GM12891 (cell line): ENCODE measurements around the gene CNR2.

ENCODE experiments used
- DNase-seq: peaks from one replicate; pipeline ENCODE4 v3.0.0; 2011; ENCODE audit warnings: low spot score; ENCODE audit not compliant: insufficient read length
- FAIRE-seq: peaks from 2 replicates; lab custom pipeline; 2011; peaks lifted over from hg19 to GRCh38; lab: Jason Lieb, UNC
- PAX5 ChIP-seq: IDR thresholded peaks from 2 replicates; pipeline ENCODE4 v1.6.1; 2011; ENCODE audit warnings: low read length, moderate library complexity, mild to moderate bottlenecking; ENCODE audit not compliant: insufficient read depth, severe bottlenecking
- POLR2A ChIP-seq: IDR thresholded peaks from 2 replicates; pipeline ENCODE4 v1.6.1; 2011; ENCODE audit warnings: low read depth, low read length, control low read depth
- POLR2AphosphoS5 ChIP-seq: IDR thresholded peaks from 2 replicates; pipeline ENCODE4 v1.6.1; 2011; ENCODE audit warnings: low read depth, low read length, control low read depth
- POU2F2 ChIP-seq: IDR thresholded peaks from 2 replicates; pipeline ENCODE4 v1.6.1; 2011; ENCODE audit warnings: low read depth, mild to moderate bottlenecking, control low read depth, low read length, moderate library complexity
- SPI1 ChIP-seq: IDR thresholded peaks from 2 replicates; pipeline ENCODE4 v1.6.1; 2011; ENCODE audit warnings: low read depth, low read length, control low read depth
- TAF1 ChIP-seq: IDR thresholded peaks from 2 replicates; pipeline ENCODE4 v1.6.1; 2011; ENCODE audit warnings: low read depth, low read length, control low read depth

CNR2 gene

DNA sequence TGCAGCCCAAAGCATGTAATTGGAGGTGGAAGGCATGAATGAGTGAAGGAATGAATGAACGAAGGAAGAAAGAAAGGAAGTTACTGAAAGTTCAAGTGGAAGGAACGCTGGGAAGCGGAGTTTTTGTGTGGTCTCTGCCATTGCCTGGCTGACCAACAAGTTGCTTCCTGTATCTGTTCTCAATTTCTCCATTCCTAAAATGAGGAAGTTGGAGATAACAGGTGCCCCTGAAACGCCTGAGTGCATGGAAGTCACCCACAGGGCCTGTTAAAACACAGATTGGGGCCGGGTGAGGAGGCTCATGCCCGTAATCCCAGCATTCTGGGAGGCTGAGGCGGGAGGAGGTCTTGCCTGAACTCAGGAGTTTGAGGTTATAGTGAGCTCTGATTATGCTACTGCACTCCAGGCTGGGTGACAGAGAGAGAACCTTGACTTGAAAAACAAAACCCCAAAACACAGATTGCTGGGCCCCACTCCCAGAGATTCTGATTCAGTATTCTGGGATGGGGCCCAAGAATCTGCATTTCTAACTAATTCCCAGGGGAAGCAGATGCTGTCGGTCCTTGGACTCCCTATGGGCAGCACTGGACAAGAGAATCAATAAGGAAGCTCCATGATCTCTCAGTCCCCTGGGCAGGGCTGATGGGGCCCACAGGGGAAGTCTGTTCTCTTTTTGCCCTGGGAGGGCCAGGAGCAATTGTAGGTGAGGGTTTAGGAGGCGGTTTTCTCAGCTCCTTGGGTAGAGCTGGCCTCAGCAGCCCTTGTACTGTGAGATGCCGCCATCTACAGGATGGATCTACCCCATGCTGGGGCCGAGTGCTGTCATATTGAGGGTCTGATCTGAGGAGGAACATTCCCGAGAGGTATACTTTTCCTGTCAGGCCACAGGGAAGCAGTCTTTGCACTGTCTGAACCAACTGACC, 3.3 kb upstream of the CNR2 start:
- DNase-seq (peak; percentile 59), FAIRE-seq (peak; percentile 87)
- TF ChIP-seq PAX5 (no peak), POU2F2 (no peak), SPI1 (peak; percentile 79)

DNA sequence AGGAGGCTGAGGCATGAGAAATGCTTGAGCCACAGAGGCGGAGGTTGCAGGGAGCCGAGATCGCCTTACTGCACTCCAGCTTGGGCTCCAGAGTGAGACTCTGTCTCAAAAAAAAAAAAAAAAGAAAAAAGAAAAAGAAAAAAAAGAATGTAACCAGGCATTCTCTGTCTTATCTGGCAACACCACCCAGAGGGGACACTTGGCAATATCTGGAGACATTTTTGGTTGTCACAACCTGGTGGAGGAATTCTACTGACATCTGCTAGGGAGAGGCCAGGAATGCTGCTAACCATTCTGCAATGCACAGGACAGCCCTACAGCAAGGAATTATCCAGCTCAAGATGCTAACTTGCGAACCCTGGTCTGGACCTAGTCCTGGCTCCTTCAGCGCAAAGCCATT, 2.3 kb upstream of the CNR2 start:
- no peak for FAIRE-seq
- TF ChIP-seq POU2F2 (no peak), POLR2A (no peak), PAX5 (no peak), TAF1 (no peak), SPI1 (no peak), POLR2AphosphoS5 (no peak)
- no peak for DNase-seq

DNA sequence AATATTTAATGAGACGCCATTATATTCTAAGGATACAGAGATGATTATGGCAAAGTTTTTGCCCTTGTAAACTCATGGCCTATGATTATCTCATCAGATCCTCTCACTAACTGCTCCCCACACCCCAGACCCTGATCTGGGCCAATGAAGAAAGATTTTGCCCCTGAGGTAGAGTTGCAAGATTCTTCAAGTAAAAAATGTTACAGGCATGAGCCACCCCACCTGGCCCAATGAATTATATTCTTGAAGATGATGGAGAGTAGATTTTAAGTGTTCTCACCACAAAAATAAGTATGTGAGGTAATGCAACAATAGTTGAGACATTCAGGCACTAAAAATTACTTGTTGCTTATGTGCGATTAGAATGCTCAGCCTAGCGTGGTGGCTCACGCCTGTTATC, 1.8 kb upstream of the CNR2 start:
- no peak for DNase-seq
- TF ChIP-seq POU2F2 (no peak), POLR2A (no peak), POLR2AphosphoS5 (no peak), PAX5 (no peak), TAF1 (no peak), SPI1 (no peak)
- FAIRE-seq, result no peak

DNA sequence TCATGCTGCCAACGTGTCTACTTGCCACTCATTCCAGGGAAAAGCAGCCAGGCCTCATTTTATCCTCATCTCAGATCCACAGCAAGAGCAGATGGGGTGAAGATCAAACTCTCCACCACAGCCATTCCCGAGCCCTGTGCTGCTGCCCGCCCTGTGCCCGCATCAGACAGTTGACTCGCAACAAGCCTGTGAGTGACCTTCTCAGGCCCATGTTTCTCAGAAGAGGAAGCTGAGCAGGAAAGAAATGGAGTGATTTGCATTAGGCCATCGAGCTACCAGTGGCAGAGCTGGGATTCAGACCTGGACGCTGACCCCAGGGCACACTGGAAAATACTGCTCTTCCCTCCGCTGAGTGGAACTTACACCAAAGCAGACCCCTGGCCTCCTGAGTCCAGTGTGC, 1.2 kb downstream of the CNR2 start:
- FAIRE-seq, result peak; percentile 61
- TF ChIP-seq POLR2A (no peak), POU2F2 (peak; percentile 12; the same call in 1 of the 2 replicates), SPI1 (no peak), PAX5 (no peak)
- no peak for DNase-seq

DNA sequence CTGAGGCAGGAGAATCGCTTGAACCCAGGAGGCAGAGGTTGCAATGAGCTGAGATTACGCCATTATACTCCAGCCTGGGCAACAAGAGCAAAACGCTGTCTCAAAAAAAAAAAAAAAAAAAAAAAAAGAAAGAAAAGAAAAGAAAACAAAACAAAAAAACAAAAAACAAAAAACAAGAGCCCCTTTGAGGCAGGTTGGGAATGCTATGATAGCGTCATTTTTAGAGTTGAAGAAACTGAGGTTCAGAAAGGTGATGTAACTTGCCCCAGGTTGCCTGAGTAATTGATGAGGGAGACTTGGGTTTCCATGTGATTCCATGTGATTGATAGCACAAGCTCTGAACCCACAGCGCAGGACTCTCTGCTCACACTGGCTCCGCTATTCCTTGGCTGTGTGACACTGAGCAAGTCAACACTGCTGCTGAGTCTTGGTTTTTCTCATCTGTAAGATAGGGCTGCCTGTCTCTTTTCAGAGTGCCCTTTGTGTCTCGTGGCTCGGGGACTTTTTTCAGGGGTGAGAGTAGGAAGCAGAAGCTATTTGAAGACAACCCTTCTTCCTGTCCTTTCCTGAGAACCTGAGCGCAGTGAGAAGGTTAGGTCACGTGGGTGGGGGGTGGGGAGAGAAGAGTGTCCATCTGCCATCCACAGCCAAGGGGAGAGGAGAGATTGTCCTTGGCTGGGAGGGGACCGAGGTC, 2.5 kb downstream of the CNR2 start:
- TF ChIP-seq POLR2AphosphoS5 (peak; percentile 88), TAF1 (no peak; the same call in 1 of the 2 replicates), POLR2A (peak; percentile 86)
- FAIRE-seq, result peak; percentile 91
- DNase-seq, result no peak

DNA sequence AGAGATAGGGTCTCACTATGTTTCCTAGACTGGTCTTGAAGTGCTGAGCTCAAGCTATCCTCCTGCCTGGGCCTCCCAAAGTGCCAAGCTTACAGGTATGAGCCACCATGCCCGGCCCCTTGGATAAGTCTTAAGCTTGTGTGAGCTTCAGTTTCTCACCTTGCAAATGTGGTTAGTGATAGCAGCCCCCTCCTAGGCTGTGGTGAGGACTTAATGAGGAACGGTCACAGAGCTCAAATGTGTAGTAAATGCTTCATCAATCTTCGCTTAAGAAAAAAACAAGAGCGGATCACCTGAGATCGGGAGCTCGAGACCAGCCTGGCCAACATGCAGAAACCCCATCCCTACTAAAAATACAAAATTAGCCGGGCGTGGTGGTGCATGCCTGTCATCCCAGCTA, 3.0 kb downstream of the CNR2 start:
- TF ChIP-seq POLR2A (no peak), POU2F2 (no peak; the same call in 1 of the 2 replicates), PAX5 (no peak), POLR2AphosphoS5 (no peak), TAF1 (no peak), SPI1 (no peak)
- FAIRE-seq (peak; percentile 54), DNase-seq (no peak)

DNA sequence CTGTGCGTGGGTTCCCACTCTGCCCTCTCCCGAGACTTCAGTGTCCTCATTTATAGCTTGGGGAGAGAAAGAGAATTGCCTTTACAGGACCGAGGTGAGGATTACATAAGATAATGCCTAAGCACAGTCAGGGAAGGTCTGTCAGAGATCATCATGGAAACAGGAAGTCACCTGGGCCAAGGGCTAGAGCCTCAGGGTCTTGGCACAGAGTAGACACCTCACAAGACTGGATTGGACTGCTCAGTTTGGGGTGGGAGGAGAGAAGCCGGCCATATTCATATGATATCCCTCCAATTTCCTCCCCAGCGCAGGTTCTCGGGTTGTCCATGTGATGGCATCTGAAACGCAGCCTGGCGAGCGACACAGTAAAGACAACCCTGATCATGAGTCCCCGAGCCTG, 3.8 kb downstream of the CNR2 start:
- FAIRE-seq (no peak), DNase-seq (no peak)
- TF ChIP-seq SPI1 (peak; percentile 76), PAX5 (no peak), POU2F2 (peak; percentile 25; the same call in 1 of the 2 replicates), POLR2AphosphoS5 (no peak; the same call in 1 of the 2 replicates), TAF1 (no peak), POLR2A (peak; percentile 14; the same call in 1 of the 2 replicates)

DNA sequence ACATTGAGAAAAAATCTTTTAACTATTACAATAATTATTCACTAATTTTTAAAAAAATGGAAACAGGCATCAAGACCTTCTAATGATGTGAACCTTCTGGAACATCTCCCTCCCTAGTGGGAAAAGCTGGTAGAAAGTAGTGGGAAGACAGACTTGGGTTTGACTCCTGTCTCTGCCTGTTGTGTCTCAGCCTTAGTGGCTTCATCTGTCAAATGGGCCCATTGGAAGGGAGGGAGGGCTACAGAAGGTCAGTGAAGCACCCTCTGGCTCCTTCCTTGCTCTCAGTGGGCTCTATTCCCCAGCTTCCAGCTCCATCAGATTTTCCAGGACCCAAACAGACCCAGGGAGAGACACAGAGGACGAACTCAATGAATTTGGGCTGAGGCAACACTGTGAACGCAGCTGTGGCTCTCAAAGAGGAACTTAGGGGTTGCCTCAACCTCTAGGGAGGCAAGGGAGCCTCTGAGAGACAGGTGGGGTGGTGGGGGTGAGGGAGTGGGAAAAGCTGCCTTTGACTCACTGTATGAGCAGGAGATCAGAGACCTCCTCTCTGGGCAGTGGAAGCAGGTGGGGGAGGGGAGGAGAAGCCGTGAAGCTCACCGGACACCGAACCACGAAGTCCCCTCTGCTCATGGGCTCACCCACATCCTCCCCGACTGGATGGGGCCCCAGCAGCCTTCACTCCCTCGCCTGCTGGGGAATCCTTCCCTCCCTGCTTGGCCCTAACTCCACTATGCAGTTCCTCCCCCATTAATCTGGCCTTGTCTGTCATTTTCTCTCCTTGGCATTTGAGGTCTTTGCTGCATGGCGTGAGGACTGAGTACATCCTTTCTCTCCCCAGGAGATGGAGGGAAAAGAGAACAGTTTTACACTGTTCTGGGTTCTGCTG, 4.5 kb downstream of the CNR2 start:
- FAIRE-seq (peak; percentile 96), DNase-seq (no peak)
- TF ChIP-seq POU2F2 (no peak), POLR2A (peak; percentile 46), TAF1 (peak; percentile 17; the same call in 1 of the 2 replicates), PAX5 (no peak), SPI1 (peak; percentile 49; the same call in 1 of the 2 replicates)

DNA sequence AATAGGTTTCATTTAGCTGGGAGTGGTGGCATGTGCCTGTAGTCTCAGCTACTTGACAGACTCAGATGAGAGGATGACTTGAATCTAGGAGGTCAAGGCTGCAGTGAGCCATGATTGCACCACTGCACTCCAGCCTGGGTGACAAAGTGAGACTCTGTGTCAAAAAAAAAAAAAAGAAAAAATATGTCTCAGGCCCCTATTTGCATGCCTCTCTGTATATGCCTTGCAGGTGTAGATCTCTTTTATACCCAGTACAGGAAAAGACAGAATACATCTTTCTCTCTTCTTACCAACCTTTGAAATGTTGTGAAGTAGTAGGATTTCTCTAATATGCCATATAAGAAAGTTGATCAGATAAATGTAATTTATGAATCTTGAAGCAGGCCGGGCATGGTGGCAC, 6.4 kb downstream of the CNR2 start:
- FAIRE-seq (peak; percentile 65), DNase-seq (no peak)
- TF ChIP-seq TAF1 (no peak), SPI1 (no peak), POU2F2 (no peak), PAX5 (no peak), POLR2A (no peak), POLR2AphosphoS5 (no peak)
